Activated CD4-positive, alpha-beta T cell treated with anti-CD3 and anti-CD28 coated beads, Interleukin-2, amount 50 U/mL, for 24 hours (primary cell): Measurements from ENCODE around the gene MS4A3.
"Not testable (repeated sequence)": the region's sequence is repeated elsewhere in the genome, so short reads cannot be mapped to it uniquely, and the experiment has no call there.

Experiments used
- DNase-seq, 2 donors: peaks; one replicate each; pipeline ENCODE4 v3.0.0-alpha.2; 2020; ENCODE audit warnings: low read depth in 1 of 2, low spot score in 1 of 2

The MS4A3 gene, protein sequence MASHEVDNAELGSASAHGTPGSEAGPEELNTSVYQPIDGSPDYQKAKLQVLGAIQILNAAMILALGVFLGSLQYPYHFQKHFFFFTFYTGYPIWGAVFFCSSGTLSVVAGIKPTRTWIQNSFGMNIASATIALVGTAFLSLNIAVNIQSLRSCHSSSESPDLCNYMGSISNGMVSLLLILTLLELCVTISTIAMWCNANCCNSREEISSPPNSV

DNA sequence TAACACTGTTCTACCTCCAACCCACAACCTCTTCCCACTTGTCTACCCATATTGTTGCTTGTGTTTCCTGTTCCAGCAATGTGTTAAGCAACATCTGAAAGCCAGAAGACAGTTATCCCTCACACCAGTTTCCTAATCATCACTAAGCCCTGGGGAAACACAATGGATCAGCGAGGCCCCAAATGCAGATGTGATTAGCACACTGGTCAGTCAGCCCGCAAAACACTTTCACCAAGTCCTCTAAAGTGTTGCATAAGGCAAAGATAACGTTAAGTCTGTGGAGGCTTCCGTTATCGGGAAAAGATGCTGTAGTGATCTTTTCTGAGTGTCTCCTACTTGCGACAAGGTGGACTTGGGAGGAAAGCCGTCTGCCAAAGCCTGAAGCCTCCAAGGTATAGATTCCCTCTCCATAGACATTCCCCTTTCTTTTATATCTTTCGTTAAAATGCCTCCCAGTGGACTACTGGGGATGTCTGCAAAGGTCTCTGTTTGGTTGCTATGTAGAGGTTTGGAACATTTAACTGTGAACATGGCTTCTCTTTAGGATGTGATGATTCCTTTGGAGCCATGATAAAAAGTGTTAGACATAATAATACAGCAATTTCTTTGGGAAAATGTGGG is at the start of gene MS4A3:
TSS of gene MS4A3 (plus strand) at position 317 of the 621 bp plus-strand sequence. CDS start 4,496 bp downstream, outside the sequence.
- no peak for DNase-seq

DNA sequence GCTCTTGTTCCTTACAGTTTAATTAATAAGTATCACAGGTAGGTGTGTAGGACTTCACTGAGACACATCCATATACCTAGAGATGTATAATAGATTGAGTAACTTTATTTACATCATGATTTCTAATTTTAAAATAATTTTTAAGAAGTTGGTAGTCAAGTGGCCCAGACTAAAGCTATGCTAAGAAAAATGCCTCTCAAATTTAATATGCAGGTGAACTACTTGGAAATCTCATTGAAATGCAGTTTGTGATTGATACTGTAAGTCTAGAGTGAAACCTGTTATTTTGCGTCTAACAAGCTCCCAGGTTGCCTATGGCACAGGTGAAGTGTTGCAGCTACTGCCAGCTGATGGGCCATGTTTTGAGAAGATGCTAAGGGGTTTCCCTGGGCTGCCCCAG is 39.6 kb upstream of the MS4A3 start, which contains the start of gene OOSP4B:
TSS of gene OOSP4B (plus strand) at position 301 of the 400 bp plus-strand sequence.
- no peak for DNase-seq

DNA sequence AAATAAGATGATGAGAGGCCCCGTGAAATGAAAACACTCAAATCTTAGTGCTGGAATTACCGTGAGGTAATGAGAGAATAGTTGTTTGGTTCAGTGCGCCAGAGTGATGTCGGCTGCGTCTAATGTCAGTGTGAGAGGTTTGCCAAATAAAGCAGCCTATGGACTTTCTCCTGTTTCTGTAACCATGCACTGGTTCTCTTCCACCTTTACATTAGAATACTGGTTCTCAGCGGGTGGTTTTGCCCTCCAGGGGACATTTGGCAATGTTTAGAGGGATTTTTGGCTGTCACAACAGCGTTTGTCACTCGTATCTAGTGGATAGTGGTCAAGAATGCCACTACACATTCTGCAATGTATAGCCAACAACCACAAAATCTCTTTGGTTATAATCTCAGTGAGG is 38.4 kb upstream of the MS4A3 start:
- no peak for DNase-seq

DNA sequence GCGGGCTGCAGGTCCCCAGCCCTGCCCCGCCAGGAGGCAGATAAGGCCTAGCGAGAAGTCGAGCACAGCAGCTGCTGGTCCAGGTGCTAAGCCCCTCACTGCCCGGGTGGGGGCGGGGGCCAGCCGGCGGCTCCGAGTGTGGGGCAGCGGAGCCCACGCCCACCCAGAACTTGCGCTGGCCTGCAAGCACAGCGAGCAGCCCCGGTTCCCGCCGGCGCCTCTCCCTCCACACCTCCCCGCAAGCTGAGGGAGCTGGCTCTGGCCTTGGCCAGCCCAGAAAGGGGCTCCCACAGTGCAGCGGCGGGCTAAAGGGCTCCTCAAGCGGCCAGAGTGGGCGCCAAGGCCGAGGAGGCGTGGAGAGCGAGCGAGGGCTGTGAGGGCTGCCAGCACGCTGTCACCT is 36.1 kb upstream of the MS4A3 start:
- not testable (repeated sequence) for DNase-seq

DNA sequence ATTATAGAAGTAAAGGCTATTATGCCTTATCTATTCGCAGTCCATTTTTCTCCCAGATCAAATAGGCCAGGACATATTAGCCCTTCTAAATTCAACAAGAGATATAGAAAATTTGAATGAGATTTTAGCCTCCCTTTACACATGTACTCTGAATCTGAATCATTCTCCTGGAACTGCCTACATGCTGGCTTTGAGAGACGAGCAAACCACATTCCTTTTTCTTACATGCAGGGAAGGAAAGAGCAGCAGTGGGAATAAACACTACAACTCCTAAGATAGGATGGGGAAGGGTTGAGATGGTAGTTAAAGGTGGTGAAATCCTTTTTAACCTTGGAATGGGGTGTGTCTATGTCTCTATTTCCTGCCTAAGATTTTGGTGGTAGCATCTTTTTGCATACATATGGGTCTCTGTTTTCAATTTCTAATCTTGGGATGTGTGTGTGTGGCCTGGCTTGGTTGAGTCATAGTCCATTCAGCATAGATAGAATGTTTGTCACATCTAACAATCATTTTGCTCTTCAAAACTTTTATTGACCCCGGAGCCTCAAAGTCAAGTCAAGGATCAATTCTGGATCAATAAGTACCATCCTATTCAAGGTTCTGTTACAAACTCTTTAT is 27.3 kb upstream of the MS4A3 start:
- no peak for DNase-seq

DNA sequence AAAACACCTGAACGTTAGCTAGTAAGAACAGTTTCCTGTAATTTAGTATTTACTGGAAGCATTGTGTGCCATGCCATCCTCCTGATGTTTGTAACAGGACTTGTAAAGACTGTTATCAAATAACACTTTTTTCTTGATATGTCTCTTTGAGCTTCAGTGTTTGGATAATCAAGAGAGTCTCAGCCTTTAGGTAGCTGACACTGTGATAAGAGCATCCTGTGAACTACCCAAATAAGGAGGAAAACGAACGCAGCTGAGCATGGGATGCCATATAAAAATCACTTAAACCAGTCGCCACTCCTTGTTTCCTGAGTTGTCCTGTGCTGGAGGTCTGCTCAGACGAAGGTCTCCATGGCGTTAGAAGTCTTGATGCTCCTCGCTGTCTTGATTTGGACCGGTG is 16.4 kb upstream of the MS4A3 start, which contains the start of gene OOSP2:
TSS of gene OOSP2 (plus strand) at position 301 of the 400 bp plus-strand sequence. CDS start at position 352, 51 bp downstream.
- no peak for DNase-seq

DNA sequence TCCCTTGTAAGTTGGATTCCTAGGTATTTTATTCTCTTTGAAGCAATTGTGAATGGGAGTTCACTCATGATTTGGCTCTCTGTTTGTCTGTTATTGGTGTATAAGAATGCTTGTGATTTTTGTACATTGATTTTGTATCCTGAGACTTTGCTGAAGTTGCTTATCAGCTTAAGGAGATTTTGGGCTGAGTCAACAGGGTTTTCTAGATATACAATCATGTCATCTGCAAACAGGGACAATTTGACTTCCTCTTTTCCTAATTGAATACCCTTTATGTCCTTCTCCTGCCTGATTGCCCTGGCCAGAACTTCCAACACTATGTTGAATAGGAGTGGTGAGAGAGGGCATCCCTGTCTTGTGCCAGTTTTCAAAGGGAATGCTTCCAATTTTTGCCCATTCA is 6.0 kb upstream of the MS4A3 start:
- DNase-seq, result not testable (repeated sequence)

DNA sequence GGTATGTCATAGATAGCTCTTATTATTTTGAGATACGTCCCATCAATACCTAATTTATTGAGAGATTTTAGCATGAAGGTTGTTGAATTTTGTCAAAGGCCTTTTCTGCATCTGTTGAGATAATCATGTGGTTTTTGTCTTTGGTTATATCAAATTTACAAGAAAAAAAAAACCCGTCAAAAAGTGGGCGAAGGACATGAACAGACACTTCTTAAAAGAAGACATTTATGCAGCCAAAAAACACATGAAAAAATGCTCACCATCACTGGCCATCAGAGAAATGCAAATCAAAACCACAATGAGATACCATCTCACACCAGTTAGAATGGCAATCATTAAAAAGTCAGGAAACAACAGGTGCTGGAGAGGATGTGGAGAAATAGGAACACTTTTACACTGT is 5.6 kb upstream of the MS4A3 start:
- DNase-seq, result not testable (repeated sequence)

DNA sequence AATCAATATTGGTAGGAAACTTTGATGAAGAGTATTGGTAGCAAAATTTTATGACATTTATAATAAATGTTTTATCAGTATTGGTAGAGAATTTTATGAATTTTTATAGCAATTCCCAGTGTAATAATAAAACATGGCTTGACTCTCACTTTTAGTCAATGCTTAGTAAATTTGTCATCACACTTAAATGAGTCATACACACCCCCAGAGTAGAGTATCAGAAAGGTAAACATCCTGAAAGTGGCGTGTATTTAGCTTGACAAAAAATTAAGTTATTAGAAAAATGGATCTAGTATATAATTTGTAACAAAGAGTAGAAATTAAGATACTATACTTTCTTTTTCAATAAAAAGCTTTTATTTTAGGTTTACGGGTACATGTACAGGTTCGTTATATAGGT is 2.6 kb downstream of the MS4A3 start:
- no peak for DNase-seq

DNA sequence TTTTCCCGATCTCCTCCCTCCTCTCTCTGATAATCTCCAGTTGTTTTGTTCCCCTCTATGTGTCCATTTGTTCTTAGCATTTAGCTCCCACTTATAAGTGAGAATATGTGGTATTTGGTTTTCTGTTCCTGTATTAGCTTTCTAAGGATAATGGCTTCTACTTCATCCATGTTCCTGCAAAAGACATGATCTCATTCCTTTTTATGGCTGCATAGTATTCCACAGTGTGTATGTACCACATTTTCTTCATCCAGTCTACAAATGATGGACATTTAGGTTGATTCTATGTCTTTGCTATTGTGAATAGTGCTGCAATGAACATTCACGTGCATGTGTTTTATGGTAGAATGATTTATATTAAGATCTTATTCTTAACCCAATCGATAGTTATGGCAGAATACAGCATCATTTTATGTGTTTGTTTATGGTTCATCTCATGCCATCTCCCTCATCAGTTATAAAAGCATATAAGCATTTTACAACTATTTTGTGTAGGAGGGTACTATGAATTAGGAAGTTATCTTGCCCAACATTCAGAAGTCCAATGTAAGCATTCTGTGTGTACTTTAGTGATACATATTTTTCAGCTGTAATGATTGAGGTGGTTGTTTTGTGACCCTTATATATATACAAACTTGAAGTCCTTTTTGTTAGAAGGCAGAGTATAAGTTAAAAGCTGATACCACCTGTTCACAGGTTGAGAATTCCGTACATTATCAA is 3.2 kb downstream of the MS4A3 start:
- no peak for DNase-seq

DNA sequence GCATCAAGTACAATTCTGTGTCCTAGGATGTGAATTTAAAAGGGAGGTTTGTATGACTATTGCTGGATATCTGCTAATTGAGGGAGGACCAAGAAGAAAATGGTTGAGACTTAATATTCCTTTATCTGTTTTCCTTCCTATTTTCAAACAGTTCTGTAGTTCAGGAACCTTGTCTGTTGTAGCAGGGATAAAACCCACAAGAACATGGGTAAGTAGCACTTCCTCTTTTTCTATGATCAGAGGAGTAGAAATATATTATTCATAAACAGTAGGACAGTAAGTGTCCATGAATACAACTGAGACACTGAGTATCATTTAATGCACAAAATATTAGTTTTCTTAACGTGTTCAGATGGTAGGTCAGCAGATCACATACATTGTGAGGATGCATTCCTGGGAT is 7.6 kb downstream of the MS4A3 start:
- no peak for DNase-seq

DNA sequence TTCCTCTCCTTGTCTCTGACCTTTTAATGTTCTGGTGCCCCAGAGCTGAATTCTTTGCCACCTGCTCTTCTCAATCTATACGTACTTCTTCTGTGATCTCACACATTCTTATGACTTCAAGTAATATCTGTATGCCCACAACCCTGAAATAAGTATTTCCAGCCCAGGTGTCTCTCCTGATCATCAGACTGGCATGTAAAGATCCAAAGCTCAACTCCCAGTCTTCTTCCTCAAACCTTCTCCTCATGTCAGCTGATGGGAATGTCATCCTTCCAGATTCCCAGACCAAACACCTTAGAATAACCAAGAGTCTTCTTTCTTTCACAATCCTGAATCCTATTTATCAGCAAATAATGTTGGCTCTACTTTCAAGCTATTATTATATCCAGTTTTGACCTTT is 9.3 kb downstream of the MS4A3 start:
- no peak for DNase-seq

DNA sequence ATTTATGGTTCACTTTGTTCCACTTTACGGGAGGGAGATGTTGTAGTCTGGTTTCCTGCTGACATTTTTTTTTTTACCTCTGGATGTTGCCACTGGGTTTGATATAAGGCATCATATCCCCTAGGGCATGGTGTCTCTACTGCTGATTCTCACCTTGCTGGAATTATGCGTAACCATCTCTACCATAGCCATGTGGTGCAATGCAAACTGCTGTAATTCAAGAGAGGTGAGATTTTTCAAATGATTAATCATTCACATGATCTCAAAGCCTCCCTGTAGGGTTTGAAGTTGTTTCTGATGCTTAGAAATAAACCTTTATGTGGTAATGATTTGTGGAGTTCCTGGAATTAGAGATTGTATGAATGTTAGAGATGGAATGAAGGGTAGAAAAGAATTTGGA is 13.0 kb downstream of the MS4A3 start:
- no peak for DNase-seq

DNA sequence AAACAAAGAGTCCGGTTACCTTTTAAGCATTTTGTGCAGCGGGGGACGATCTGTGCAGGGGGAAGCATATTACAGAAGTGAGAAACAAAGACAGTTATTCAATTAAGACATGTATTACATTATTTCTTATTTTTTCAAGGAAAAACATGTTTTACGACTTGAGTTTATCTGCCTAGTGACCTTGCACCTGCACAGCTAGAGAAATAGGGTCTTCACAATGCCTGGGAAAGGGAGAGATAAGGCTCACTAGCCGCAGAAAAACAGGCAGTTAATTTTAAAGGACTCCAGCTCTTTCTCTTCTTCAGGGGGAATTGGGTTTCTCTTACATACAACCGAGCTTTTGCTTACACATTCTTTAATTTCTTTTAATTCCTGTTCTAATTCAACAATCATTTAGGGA is 15.2 kb downstream of the MS4A3 start:
- not testable (repeated sequence) for DNase-seq

DNA sequence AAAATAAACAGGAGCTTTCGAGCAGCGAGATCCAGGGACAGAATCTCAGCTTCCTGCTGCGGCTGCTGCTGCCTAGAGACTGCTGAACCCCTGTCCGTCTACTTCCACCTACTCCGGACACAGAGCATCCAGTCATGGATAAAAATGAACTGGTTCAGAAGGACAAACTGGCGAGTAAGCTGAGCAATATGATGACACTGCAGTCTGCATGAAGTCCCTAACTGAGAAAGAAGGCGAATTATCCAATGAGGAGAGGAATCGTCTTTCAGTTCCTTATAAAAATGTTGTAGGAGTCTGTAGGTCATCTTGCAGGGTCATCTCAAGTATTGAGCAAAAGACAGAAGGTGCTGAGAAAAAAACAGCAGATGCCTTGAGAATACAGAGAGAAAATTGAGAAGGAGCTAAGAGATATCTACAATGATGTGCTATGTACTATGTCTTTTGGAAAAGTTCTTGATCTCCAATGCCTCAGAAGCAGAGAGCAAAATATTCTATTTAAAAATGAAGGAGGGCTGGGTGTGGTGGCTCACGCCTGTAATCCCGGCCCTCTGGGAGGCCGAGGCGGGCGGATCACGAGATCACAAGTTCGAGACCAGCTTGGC is 20.9 kb downstream of the MS4A3 start:
- DNase-seq, result no peak

DNA sequence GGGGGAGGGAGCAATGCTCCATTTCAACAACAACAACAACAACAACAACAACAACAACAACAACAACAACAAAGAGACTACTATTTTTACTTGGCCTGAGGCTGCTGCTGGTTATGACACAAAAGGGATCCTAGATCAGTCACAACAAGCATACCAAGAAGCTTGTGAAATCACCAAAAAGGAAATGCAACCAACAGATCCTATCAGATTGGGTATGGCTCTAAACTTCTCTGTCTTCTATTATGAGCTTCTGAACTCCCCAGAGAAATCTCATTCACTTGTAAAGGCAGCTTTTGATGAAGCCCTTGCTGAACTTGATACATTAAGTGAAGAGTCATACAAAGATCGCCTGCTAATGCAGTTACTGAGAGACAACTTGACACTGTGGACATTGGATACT is 21.5 kb downstream of the MS4A3 start:
- no peak for DNase-seq

DNA sequence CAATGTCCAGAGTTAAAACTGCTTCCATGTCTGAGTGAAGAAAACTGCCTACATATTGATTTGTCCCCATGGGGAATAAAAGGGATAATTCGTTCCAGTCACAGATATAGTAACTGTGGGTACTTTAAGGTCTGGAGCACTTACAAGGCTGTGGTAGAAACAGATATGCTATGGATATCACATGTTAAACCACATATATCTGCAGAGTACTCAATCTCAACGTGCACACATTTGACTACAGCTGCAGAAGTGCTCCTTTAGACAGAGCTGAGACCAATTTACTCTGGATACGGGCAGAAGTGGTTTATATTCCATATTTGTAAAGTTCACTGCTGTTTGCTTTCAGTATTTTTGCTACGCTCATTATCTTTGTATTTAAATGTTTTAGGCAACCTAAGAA is 22.3 kb downstream of the MS4A3 start:
- DNase-seq, result no peak

DNA sequence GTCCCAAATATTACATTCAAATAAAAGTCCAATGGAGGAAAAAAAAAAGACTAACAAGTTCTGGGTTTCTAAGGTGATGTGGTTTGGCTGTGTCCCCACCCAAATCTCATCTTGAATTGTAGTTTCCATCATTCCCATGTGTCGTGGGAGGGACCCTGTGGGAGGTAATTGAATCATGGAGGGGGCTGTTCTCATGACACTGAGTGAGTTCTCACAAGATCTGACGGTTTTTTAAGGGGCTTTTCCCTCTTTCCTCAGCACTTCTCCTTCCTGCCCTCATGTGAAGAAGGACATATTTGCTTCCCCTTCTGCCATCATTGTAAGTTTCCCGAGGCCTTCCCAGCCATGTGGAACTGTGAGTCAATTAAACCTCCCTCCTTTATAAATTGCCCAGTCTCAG is 24.1 kb downstream of the MS4A3 start:
- no peak for DNase-seq

DNA sequence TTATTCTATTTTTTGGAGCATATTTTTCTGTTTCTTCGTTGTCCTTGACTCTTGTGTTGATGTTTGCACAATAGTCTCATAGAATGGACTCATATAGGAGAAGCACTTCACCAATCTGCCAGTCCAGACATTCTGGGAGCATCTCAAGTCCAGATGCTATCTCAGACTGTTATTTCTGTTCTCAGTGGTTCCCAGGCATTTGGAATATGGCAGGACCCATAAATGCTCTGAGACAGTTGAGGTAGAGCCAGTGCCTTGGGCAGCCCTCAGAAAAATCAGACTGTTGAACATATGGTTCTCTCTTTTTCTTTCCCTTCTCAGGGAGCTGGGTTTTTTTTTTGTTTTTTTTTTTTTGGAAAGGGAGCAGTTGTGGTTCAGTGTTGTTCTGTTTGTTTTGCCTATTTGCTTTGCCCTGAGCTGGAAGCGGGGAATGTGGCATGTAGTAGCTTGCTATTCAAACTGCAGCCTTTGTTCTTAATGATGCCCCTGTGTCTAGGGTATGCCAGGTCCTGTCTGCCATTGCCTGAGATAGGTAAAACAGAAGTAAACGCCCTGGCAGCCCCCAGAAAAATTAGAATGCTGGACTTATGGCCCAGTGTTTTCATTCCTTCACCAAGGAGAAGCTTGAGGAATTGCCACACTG is 28.3 kb downstream of the MS4A3 start:
- no peak for DNase-seq

DNA sequence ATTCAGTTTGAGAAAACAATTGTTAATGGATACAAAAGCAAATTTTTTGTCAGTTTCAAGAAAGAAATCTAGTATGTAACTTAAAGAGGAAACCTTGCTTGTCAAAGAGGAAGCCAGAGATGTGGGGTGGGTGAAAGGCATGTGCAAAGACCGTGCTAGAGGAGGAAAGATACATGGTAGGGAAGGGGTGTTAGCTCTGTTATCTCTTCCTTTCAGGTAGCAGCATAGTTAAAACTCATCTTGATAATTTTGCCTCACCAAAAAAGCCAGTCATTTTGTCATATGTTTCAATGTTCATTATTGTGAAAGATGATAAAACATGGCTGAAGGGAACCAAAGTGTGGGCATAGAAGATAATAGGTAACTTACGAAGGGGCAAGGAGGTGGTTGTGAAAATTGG is 29.4 kb downstream of the MS4A3 start:
- no peak for DNase-seq

DNA sequence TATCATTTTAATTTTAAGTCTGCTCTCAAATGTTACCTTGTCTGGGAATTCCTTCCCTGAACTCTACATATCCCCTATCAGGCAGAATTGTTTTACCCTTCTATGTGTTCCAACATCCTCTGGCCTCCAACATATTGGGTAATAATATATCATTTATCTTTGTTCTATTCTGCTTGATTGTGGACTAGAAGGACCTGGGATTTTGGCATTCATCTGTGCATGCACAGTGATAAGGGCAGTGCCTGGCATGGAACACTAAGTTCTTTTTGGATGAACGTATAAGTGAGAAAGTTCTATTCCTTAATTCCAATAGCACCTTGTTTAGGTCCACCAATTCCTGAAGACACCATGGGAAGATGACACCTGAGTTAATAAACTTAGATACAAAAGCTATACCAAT is 30.8 kb downstream of the MS4A3 start:
- DNase-seq, result no peak
